T-helper 1 cell treated with Interleukin-12 subunit alpha and Interleukin-12 subunit beta and Interleukin-4 antibody, amounts not matched to agents 30 ng/mL and 1 ng/mL, for 36 hours (primary cell): Measurements from ENCODE around the gene BIK. TPM values are rescaled to one million over a fixed set of nuclear protein-coding genes. Genes with fewer than 3 reads are reported as not detected.

Experiments
- intact Hi-C: fragments of 100-400 bp; cut with micrococcal nuclease; formaldehyde crosslinking; loops from one replicate; pipeline ENCODE4 v1.15.1; 2024
- total RNA-seq: library from RNA; stranded (reverse); gene quantifications from 2 replicates; pipeline ENCODE4 v1.2.3, GENCODE V29; 2022

Gene BIK
- total RNA-seq, 1 donor from 2014 or later: 0.51 TPM

DNA sequence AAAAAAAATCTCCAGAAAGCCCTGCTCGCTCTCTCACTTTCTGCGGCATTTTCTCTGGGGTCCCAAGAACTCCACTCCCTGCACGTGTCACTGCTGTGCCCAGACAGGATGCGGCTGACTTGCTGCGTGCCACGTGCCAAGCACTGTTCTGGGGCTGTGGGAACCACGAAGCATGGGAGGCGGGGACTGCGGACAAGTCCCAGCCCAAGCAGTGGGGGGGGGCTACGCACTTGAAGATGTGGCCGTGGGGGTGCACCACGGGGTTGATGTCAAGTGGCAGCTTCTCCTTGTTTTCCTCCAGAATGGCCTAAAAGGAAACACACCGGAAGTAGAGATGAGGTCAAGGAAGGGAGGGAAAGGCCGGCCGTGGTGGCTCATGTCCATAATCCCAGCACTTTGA lies 65.5 kb downstream of the BIK start:
- intact Hi-C loops: no loop called here

DNA sequence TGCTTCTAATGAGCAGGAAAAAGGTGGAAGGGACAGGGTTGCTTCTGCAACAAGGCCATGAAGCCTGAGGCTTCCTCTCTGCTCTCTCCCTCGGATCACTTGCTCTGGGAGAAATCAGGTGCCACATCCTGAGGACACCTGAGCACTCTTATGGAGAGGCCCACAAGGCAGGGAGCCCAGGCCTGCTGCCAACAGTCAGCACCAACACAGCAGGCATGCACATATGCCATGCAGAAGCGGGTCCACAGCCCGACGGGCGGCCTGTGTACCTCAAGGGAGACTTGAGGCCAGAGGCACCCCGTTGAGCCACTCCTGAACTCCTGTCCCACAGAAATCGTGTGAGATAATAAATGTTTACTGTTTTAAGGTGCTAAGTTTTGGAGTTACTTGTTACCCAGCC lies 66.9 kb downstream of the BIK start:
- intact Hi-C loops: no loop called here

Other genes with a start within 250 kb of the BIK start
- 28.7 and 30.0 TPM in 2 replicates for gene PACSIN2, start 95.6 kb upstream of the BIK start, total RNA-seq
- 5.3 and 6.2 TPM in 2 replicates for gene TTLL1, start 21.4 kb upstream of the BIK start, total RNA-seq
- 10.7 and 14.0 TPM in 2 replicates for gene MCAT, start 32.6 kb downstream of the BIK start, total RNA-seq
- 93.2 and 103 TPM in 2 replicates for gene TSPO, start 40.8 kb downstream of the BIK start, total RNA-seq
- 41.1 and 42.2 TPM in 2 replicates for gene TTLL12, start 76.4 kb downstream of the BIK start, total RNA-seq
- 0.39 and 0.44 TPM in 2 replicates for gene SCUBE1, start 232.6 kb downstream of the BIK start, total RNA-seq